ENCODE measurements around the gene SRRM5.

GRCh38 chr19:43562698-43563241 lies 49.1 kb upstream of the SRRM5 start:
- TF ChIP-seq CTCF (IDR thresholded peaks at IDR 0.05) (no peak), POLR2A (IDR thresholded peaks at IDR 0.05) (no peak)

Data from vagina (tissue), 2 donors.